ENCODE results near the gene TSHZ3. TPM values are rescaled to one million over a fixed set of nuclear protein-coding genes. Genes with fewer than 3 reads are reported as not detected.

Gene TSHZ3
- total RNA-seq, 8 experiments from 2014 or later = 2.2 to 22.2 (median 14.0) TPM

- ATAC-seq (replicated peaks in 6 of 8) = peak in 1 of 8 experiments; percentile 44
- no peak overlapping the region for H3K4me3 ChIP-seq
- WGBS, 10 experiments = 0 to 80% (median 72%) methylated on average over 1 to 2 of the region's 2 CpGs; no CpG with 5 or more reads in 7 of the 10 experiments
- H3K27ac ChIP-seq = no peak overlapping the region
- H3K4me1 ChIP-seq (replicated peaks in 1 of 2) = peaks cover 2 to 8% of the 10 kb centered on the region in 2 donors
- in situ Hi-C loops (cut with MboI; ENCODE audit: low pct_unique_long_range_greater_than_20kb in 2 of 9, low sequenced_read_pairs in 9 of 9, unreplicated experiment in 9 of 9) = no loop called here
Measured at GRCh38 chr19:31372246-31372781, 23.1 kb upstream of the TSHZ3 start.

GRCh38 chr19:31370216-31370615, 21.0 kb upstream of the TSHZ3 start:
- WGBS, 10 experiments = 10 to 100% (median 74%) methylated on average over 2 to 5 of the region's 5 CpGs; no CpG with 5 or more reads in 4 of the 10 experiments
- Histone ChIP-seq H3K27ac (no peak overlapping the region), H3K4me3 (no peak overlapping the region), H3K4me1 (replicated peaks in 1 of 2) (peaks cover 2 to 13% of the 10 kb centered on the region in 2 donors)
- in situ Hi-C loops (cut with MboI; ENCODE audit: low pct_unique_long_range_greater_than_20kb in 2 of 9, low sequenced_read_pairs in 9 of 9, unreplicated experiment in 9 of 9) = no loop called here
- peak in 1 of 8 experiments; percentile 60 for ATAC-seq (replicated peaks in 6 of 8)

- no peak overlapping the region for H3K4me3 ChIP-seq
- no peak overlapping the region for H3K27ac ChIP-seq
- peak in 4 of 8 experiments; percentile 18 to 36 (median 26) for ATAC-seq (replicated peaks in 6 of 8)
- H3K4me1 ChIP-seq (replicated peaks in 1 of 2) = peaks cover 8 to 10% of the 10 kb centered on the region in 2 donors
- in situ Hi-C loops (cut with MboI; ENCODE audit: low pct_unique_long_range_greater_than_20kb in 2 of 9, low sequenced_read_pairs in 9 of 9, unreplicated experiment in 9 of 9) = no loop called here
- WGBS, 10 experiments = 0 to 100% (median 60%) methylated on average over 1 to 3 of the region's 3 CpGs; no CpG with 5 or more reads in 1 of the 10 experiments
Measured at GRCh38 chr19:31364963-31365362, 15.7 kb upstream of the TSHZ3 start.

- no peak for ATAC-seq (replicated peaks in 6 of 8)
- in situ Hi-C loops (cut with MboI; ENCODE audit: low pct_unique_long_range_greater_than_20kb in 2 of 9, low sequenced_read_pairs in 9 of 9, unreplicated experiment in 9 of 9) = no loop called here
Measured at GRCh38 chr19:31361728-31362127, 12.5 kb upstream of the TSHZ3 start.

GRCh38 chr19:31357315-31357673, 8.1 kb upstream of the TSHZ3 start:
- in situ Hi-C loops (cut with MboI; ENCODE audit: low pct_unique_long_range_greater_than_20kb in 2 of 9, low sequenced_read_pairs in 9 of 9, unreplicated experiment in 9 of 9) = no loop called here
- 90 to 100% (median 100%) methylated on average over 1 to 2 of the region's 10 CpGs; no CpG with 5 or more reads in 6 of the 10 experiments for WGBS, 10 experiments

More at GRCh38 chr19:31361728-31362127, 12.5 kb upstream of the TSHZ3 start:
- Histone ChIP-seq H3K27ac (no peak overlapping the region), H3K4me3 (no peak overlapping the region), H3K4me1 (replicated peaks in 1 of 2) (peaks cover 8 to 10% of the 10 kb centered on the region in 2 donors)
- WGBS, 10 experiments = 75 to 94% (median 91%) methylated on average over 2 to 4 of the region's 5 CpGs; no CpG with 5 or more reads in 4 of the 10 experiments

GRCh38 chr19:31356587-31357314, 7.5 kb upstream of the TSHZ3 start:
- WGBS, 10 experiments = 31 to 97% (median 57%) methylated on average over 5 to 18 of the region's 33 CpGs
- no peak overlapping the region for H3K27ac ChIP-seq
- peaks cover 20 to 32% of the 10 kb centered on the region in 2 donors for H3K4me1 ChIP-seq (replicated peaks in 1 of 2)
- no peak overlapping the region for H3K4me3 ChIP-seq
- ATAC-seq (replicated peaks in 6 of 8) = peak in 1 of 8 experiments; percentile 24
- in situ Hi-C loops (cut with MboI; ENCODE audit: low pct_unique_long_range_greater_than_20kb in 2 of 9, low sequenced_read_pairs in 9 of 9, unreplicated experiment in 9 of 9) = no loop called here

More at GRCh38 chr19:31357315-31357673, 8.1 kb upstream of the TSHZ3 start:
- ATAC-seq (replicated peaks in 6 of 8) = no peak
- Histone ChIP-seq H3K27ac (no peak overlapping the region), H3K4me3 (no peak overlapping the region), H3K4me1 (replicated peaks in 1 of 2) (peaks cover 15 to 28% of the 10 kb centered on the region in 2 donors)

GRCh38 chr19:31355665-31356289, 6.5 kb upstream of the TSHZ3 start:
- H3K27ac ChIP-seq = no peak overlapping the region
- in situ Hi-C loops (cut with MboI; ENCODE audit: low pct_unique_long_range_greater_than_20kb in 2 of 9, low sequenced_read_pairs in 9 of 9, unreplicated experiment in 9 of 9) = no loop called here
- WGBS, 10 experiments = 17 to 100% (median 53%) methylated on average over 1 to 16 of the region's 22 CpGs; no CpG with 5 or more reads in 1 of the 10 experiments
- no peak for ATAC-seq (replicated peaks in 6 of 8)
- H3K4me3 ChIP-seq = no peak overlapping the region
- peaks cover 20 to 32% of the 10 kb centered on the region in 2 donors for H3K4me1 ChIP-seq (replicated peaks in 1 of 2)

GRCh38 chr19:31354799-31355664, 5.8 kb upstream of the TSHZ3 start:
- 15 to 100% (median 30%) methylated on average over 1 to 20 of the region's 25 CpGs; no CpG with 5 or more reads in 1 of the 10 experiments for WGBS, 10 experiments
- H3K27ac ChIP-seq = no peak overlapping the region
- no peak for ATAC-seq (replicated peaks in 6 of 8)
- H3K4me3 ChIP-seq = no peak overlapping the region
- in situ Hi-C loops (cut with MboI; ENCODE audit: low pct_unique_long_range_greater_than_20kb in 2 of 9, low sequenced_read_pairs in 9 of 9, unreplicated experiment in 9 of 9) = no loop called here
- H3K4me1 ChIP-seq (replicated peaks in 1 of 2) = peaks cover 20 to 32% of the 10 kb centered on the region in 2 donors

GRCh38 chr19:31354316-31354715, 5.1 kb upstream of the TSHZ3 start:
- peaks cover 20 to 32% of the 10 kb centered on the region in 2 donors for H3K4me1 ChIP-seq (replicated peaks in 1 of 2)
- no peak for ATAC-seq (replicated peaks in 6 of 8)
- 43 to 94% (median 78%) methylated on average over 2 to 7 of the region's 10 CpGs; no CpG with 5 or more reads in 2 of the 10 experiments for WGBS, 10 experiments
- no peak overlapping the region for H3K4me3 ChIP-seq
- H3K27ac ChIP-seq = no peak overlapping the region
- in situ Hi-C loops (cut with MboI; ENCODE audit: low pct_unique_long_range_greater_than_20kb in 2 of 9, low sequenced_read_pairs in 9 of 9, unreplicated experiment in 9 of 9) = no loop called here

GRCh38 chr19:31353833-31354232, 4.6 kb upstream of the TSHZ3 start:
- in situ Hi-C loops (cut with MboI; ENCODE audit: low pct_unique_long_range_greater_than_20kb in 2 of 9, low sequenced_read_pairs in 9 of 9, unreplicated experiment in 9 of 9) = no loop called here
- no peak overlapping the region for H3K27ac ChIP-seq
- no peak overlapping the region for H3K4me3 ChIP-seq
- H3K4me1 ChIP-seq (replicated peaks in 1 of 2) = peaks cover 20 to 32% of the 10 kb centered on the region in 2 donors
- ATAC-seq (replicated peaks in 6 of 8) = no peak
- WGBS, 10 experiments = 37 to 100% (median 63%) methylated on average over 1 to 5 of the region's 10 CpGs; no CpG with 5 or more reads in 2 of the 10 experiments

- 20 to 100% (median 42%) methylated on average over 1 to 30 of the region's 43 CpGs; no CpG with 5 or more reads in 1 of the 10 experiments for WGBS, 10 experiments
- H3K4me3 ChIP-seq = peak overlapping the region in 3 of 5 donors; percentile 5 to 84 (median 9)
Measured at GRCh38 chr19:31352782-31353651, 3.8 kb upstream of the TSHZ3 start.

More at GRCh38 chr19:31352782-31353651, 3.8 kb upstream of the TSHZ3 start:
- in situ Hi-C loops (cut with MboI; ENCODE audit: low pct_unique_long_range_greater_than_20kb in 2 of 9, low sequenced_read_pairs in 9 of 9, unreplicated experiment in 9 of 9) = no loop called here
- no peak overlapping the region for H3K27ac ChIP-seq
- no peak for ATAC-seq (replicated peaks in 6 of 8)
- peaks cover 21 to 32% of the 10 kb centered on the region in 2 donors for H3K4me1 ChIP-seq (replicated peaks in 1 of 2)
